ENCODE data around the gene LYSET.

LYSET gene

GRCh38 chr14:93175492-93175891, 9.6 kb upstream of the LYSET start:
- no peak overlapping the region for H3K4me3 ChIP-seq (ENCODE audit: low read depth, low read length)
- no peak for TF ChIP-seq CTCF (IDR thresholded peaks at IDR 0.05; ENCODE audit: borderline replicate concordance, insufficient read depth, low read depth, low read length)

DNA sequence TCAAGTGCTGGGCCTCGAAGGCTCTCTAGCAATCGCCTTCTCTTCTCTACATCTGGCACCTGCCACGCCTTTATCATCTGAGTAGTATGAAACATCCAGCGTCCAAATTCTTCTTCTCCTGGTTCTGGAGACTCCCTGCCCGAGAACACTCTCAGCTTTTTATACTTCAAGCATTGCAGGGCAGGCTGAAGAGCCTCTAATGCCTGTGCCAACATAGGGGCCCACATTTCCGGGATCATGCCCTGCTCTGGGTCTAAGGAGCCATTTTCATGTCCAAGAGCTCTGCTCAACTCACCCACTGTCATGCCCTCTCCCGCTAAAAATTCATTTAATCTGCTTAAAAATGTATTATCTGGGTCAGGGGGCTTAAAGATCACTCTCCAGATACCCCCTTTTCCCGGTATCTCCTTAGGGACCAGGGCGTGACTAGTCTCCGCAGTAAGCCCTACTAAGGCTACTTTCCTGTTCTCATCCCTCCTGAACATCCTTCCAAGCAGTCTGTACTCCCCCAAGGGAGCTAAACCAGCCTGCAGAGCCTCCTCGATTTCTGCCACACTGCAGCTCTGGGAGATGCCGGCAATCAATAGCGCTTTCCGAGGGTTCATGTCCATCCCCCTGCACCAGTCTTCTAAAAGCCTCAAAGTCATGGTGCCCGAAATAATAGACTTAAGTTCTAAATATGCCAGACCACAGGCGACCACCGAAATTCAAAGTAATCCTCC, 1.4 kb upstream of the LYSET start:
- peak overlapping the region; percentile 98 for H3K4me3 ChIP-seq (ENCODE audit: low read depth, low read length)
- no peak for TF ChIP-seq CTCF (IDR thresholded peaks at IDR 0.05; ENCODE audit: borderline replicate concordance, insufficient read depth, low read depth, low read length)

- H3K4me3 ChIP-seq (ENCODE audit: low read depth, low read length): peak overlapping the region; percentile 98
These were observed 218 bp downstream of the LYSET start for GRCh38 chr14:93185349-93185720.

DNA sequence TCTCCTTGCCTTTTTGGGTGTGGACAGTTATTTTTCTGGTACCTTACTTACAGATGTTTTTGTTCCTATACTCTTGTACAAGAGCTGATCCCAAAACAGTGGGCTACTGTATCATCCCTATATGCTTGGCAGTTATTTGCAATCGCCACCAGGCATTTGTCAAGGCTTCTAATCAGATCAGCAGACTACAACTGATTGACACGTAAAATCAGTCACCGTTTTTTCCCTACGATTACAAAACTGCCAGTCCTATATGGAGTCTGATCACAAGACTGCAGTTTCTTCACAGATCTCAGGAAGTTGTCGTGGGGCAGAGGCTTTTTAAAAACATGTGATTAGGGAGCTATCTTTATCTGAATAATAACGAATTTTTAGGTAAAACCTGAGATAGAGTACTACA, 1.3 kb downstream of the LYSET start:
- TF ChIP-seq CTCF (IDR thresholded peaks at IDR 0.05; ENCODE audit: borderline replicate concordance, insufficient read depth, low read depth, low read length): no peak
- H3K4me3 ChIP-seq (ENCODE audit: low read depth, low read length): no peak overlapping the region

More at GRCh38 chr14:93185349-93185720, 218 bp downstream of the LYSET start:
- no peak for TF ChIP-seq CTCF (IDR thresholded peaks at IDR 0.05; ENCODE audit: borderline replicate concordance, insufficient read depth, low read depth, low read length)

- no peak for TF ChIP-seq CTCF (IDR thresholded peaks at IDR 0.05; ENCODE audit: borderline replicate concordance, insufficient read depth, low read depth, low read length)
- no peak overlapping the region for H3K4me3 ChIP-seq (ENCODE audit: low read depth, low read length)
These were observed 1.8 kb downstream of the LYSET start for GRCh38 chr14:93186956-93187355.

DNA sequence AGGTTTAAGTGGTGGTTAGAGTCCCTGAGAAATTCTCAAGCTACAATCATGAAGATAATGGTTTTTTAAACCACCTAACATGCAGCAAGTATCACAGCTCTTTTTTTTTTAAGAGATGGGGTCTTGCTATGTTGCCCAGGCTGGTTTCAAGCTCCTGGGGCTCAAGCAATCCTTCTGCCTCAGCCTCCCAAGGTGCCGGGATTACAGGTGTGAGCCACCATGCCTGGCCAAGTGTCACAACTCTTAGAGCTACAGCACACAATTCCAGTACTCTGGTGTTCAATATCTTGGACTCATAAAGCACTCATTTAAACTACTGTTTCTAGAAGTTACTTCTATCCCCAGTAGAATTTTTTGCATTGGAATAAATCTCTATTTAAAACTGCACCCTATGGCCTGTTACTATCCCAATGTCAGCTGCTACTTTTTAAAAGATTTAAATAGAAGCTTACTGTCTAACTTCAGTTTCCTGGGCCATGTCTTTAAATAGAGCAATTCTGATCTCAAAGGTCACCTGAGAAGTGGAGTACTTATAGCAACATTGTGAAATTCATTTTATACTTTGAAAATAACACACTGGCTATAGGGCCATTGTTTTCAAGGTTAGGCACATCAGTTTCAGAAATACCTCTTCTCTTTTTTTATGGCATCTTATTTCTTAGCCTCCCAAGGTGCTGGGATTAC, 10.3 kb downstream of the LYSET start:
- TF ChIP-seq CTCF (IDR thresholded peaks at IDR 0.05; ENCODE audit: borderline replicate concordance, insufficient read depth, low read depth, low read length): no peak

DNA sequence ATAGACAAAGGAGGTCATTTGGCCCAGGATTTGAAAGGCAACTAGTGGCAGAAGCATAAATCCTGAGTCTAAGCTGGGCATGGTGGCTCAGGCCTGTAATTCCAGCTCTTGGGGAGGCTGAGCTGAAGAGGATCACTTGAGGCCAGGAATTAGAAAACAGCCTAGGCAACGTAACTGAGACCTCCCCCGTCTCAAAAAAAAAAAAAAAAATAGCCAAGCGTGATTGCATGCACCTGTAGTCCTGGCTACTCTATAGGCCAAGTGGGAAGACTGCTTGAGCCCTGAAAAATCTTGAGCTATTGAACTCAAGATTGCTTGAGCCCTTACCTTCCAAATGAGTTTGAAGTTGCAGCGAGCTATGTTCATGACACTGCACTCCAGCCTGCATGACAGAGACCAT, 13.9 kb downstream of the LYSET start:
- TF ChIP-seq CTCF (IDR thresholded peaks at IDR 0.05; ENCODE audit: borderline replicate concordance, insufficient read depth, low read depth, low read length): no peak
- H3K4me3 ChIP-seq (ENCODE audit: low read depth, low read length): no peak overlapping the region

More for the DNA sequence above, 10.3 kb downstream of the LYSET start:
- no peak overlapping the region for H3K4me3 ChIP-seq (ENCODE audit: low read depth, low read length)
